ENCODE results near the gene TAS1R1.

- TF ChIP-seq RB1 (IDR thresholded peaks at IDR 0.05; ENCODE audit: borderline replicate concordance), result no peak
- TF ChIP-seq, protein P1, sequence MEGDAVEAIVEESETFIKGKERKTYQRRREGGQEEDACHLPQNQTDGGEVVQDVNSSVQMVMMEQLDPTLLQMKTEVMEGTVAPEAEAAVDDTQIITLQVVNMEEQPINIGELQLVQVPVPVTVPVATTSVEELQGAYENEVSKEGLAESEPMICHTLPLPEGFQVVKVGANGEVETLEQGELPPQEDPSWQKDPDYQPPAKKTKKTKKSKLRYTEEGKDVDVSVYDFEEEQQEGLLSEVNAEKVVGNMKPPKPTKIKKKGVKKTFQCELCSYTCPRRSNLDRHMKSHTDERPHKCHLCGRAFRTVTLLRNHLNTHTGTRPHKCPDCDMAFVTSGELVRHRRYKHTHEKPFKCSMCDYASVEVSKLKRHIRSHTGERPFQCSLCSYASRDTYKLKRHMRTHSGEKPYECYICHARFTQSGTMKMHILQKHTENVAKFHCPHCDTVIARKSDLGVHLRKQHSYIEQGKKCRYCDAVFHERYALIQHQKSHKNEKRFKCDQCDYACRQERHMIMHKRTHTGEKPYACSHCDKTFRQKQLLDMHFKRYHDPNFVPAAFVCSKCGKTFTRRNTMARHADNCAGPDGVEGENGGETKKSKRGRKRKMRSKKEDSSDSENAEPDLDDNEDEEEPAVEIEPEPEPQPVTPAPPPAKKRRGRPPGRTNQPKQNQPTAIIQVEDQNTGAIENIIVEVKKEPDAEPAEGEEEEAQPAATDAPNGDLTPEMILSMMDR (IDR thresholded peaks at IDR 0.05 in 2 of 3, conservative IDR thresholded peaks at IDR 0.05 in 1 of 3; ENCODE audit: control insufficient read depth in 2 of 3, extremely low read depth in 1 of 3, insufficient read depth in 1 of 3, low read depth in 3 of 3, low read length in 3 of 3), result no peak
- no peak for TF ChIP-seq RAD21 (IDR thresholded peaks at IDR 0.05; ENCODE audit: insufficient read depth, low read depth, low read length)
- no peak for TF ChIP-seq ATF7 (IDR thresholded peaks at IDR 0.05; ENCODE audit: low read depth)
- TF ChIP-seq CHD1 (IDR thresholded peaks at IDR 0.05; ENCODE audit: low read depth, low read length), result no peak
- no peak for TF ChIP-seq BCL11A (IDR thresholded peaks at IDR 0.05; ENCODE audit: low read depth, low read length)
- no peak for TF ChIP-seq CEBPB (IDR thresholded peaks at IDR 0.05; ENCODE audit: borderline replicate concordance in 1 of 2, low read depth in 2 of 2, low read length in 2 of 2)
- TF ChIP-seq, protein P2, sequence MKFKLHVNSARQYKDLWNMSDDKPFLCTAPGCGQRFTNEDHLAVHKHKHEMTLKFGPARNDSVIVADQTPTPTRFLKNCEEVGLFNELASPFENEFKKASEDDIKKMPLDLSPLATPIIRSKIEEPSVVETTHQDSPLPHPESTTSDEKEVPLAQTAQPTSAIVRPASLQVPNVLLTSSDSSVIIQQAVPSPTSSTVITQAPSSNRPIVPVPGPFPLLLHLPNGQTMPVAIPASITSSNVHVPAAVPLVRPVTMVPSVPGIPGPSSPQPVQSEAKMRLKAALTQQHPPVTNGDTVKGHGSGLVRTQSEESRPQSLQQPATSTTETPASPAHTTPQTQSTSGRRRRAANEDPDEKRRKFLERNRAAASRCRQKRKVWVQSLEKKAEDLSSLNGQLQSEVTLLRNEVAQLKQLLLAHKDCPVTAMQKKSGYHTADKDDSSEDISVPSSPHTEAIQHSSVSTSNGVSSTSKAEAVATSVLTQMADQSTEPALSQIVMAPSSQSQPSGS (IDR thresholded peaks at IDR 0.05; ENCODE audit: low read length), result no peak
- no peak for TF ChIP-seq HDAC2 (IDR thresholded peaks at IDR 0.05)
- TF ChIP-seq, protein P3, sequence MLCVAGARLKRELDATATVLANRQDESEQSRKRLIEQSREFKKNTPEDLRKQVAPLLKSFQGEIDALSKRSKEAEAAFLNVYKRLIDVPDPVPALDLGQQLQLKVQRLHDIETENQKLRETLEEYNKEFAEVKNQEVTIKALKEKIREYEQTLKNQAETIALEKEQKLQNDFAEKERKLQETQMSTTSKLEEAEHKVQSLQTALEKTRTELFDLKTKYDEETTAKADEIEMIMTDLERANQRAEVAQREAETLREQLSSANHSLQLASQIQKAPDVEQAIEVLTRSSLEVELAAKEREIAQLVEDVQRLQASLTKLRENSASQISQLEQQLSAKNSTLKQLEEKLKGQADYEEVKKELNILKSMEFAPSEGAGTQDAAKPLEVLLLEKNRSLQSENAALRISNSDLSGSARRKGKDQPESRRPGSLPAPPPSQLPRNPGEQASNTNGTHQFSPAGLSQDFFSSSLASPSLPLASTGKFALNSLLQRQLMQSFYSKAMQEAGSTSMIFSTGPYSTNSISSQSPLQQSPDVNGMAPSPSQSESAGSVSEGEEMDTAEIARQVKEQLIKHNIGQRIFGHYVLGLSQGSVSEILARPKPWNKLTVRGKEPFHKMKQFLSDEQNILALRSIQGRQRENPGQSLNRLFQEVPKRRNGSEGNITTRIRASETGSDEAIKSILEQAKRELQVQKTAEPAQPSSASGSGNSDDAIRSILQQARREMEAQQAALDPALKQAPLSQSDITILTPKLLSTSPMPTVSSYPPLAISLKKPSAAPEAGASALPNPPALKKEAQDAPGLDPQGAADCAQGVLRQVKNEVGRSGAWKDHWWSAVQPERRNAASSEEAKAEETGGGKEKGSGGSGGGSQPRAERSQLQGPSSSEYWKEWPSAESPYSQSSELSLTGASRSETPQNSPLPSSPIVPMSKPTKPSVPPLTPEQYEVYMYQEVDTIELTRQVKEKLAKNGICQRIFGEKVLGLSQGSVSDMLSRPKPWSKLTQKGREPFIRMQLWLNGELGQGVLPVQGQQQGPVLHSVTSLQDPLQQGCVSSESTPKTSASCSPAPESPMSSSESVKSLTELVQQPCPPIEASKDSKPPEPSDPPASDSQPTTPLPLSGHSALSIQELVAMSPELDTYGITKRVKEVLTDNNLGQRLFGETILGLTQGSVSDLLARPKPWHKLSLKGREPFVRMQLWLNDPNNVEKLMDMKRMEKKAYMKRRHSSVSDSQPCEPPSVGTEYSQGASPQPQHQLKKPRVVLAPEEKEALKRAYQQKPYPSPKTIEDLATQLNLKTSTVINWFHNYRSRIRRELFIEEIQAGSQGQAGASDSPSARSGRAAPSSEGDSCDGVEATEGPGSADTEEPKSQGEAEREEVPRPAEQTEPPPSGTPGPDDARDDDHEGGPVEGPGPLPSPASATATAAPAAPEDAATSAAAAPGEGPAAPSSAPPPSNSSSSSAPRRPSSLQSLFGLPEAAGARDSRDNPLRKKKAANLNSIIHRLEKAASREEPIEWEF (IDR thresholded peaks at IDR 0.05; ENCODE audit: insufficient replicate concordance, low read depth, low read length), result no peak
Measured at GRCh38 chr1:6594977-6595740, 40.1 kb downstream of the TAS1R1 start.

Measured in GM12878 (cell line).